Peyer's patch (tissue), 4 donors: ENCODE measurements around the gene PRADC1.

ENCODE experiments used
- POLR2A ChIP-seq, 2 donors: fragments of 450-650 bp; IDR thresholded peaks; one replicate each; pipeline ENCODE4 v1.5.1; 2017; ENCODE audit warnings: antibody characterized with exemption in 2 of 2, mild to moderate bottlenecking in 2 of 2, moderate library complexity in 2 of 2
- TF ChIP-seq, protein P1 (sequence below), 6 experiments: fragments of 450-650 bp in 4 of 6; fragments of 200-600 bp in 2 of 6; sonication (generic) in 1 of 6; IDR thresholded peaks; one replicate each; pipeline ENCODE4 v1.5.1; 2017 to 2019; ENCODE audit warnings: antibody characterized with exemption in 6 of 6, mild to moderate bottlenecking in 3 of 6, moderate library complexity in 1 of 6

DNA sequence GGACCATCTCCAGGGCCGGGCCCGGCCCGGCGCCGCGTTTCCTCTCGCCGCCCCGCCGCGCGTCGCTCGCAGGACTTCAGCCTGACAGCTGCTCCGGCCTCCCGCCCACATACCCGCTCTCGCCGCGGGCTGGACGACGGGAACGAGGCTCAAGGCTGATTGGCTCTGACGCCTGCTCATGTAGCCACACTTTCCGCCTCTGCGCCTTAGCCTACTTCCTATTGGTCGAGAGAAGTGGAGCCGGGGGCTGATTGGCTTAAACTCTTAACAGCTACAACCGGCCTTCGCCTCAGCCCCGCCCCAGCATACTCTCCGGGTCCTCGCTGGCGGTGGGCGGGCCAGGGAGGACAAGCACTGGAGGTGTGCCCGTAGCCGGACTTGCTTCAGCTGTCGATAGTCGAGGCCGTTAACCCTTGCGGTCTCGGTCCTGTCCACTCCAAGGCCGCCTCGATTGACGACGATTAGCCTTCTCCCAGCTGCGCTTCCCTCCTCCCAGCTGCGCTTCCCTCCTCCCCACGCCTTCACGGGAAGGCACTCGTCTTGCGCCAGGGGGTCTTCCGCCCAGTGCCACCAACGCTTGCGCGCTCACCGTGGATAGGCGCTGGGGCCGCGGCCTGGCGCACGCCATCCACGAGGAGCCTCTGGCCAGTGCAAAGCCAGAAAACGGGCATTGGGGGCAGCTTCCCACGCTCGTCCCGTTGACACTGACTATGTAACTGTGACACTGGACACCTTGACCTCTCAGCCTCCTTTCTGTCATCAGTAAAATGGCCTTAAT is at the start of gene PRADC1:
- TF ChIP-seq, protein P1, sequence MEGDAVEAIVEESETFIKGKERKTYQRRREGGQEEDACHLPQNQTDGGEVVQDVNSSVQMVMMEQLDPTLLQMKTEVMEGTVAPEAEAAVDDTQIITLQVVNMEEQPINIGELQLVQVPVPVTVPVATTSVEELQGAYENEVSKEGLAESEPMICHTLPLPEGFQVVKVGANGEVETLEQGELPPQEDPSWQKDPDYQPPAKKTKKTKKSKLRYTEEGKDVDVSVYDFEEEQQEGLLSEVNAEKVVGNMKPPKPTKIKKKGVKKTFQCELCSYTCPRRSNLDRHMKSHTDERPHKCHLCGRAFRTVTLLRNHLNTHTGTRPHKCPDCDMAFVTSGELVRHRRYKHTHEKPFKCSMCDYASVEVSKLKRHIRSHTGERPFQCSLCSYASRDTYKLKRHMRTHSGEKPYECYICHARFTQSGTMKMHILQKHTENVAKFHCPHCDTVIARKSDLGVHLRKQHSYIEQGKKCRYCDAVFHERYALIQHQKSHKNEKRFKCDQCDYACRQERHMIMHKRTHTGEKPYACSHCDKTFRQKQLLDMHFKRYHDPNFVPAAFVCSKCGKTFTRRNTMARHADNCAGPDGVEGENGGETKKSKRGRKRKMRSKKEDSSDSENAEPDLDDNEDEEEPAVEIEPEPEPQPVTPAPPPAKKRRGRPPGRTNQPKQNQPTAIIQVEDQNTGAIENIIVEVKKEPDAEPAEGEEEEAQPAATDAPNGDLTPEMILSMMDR (IDR thresholded peaks at IDR 0.05), result peak in 1 of 6 experiments; percentile 5
- peak; percentile 73 to 81 for TF ChIP-seq POLR2A (IDR thresholded peaks at IDR 0.05)
